HepG2 (cell line): ENCODE data around the gene GALC. TPM values are rescaled to one million over a fixed set of nuclear protein-coding genes. Genes with fewer than 3 reads are reported as not detected.

ENCODE experiments used
- ATAC-seq: fragments of 200-7000 bp; cut with Tn5 transposase; 3 replicates; pipeline ENCODE4 v1.9.1; 2020; ENCODE audit warnings: mild to moderate bottlenecking, moderate library complexity
- BruUV-seq: library from RNA; stranded (reverse); fragments of 400-500 nt; replicated peaks from 2 replicates; lab custom pipeline; 2021; lab: Mats Ljungman, UMichigan
- CTCF ChIA-PET: fragments of 300-600 bp; formaldehyde crosslinking; extraction: SDS; loops from one replicate; lab custom pipeline; 2021; ENCODE audit warnings: low total read pairs, inconsistent platforms, low intra/inter-chr PET ratio; lab: Yijun Ruan, JAX
- POLR2A ChIA-PET: fragments of 350-600 bp; sonication (Branson Sonifier 250); formaldehyde crosslinking; loops from one replicate; lab custom pipeline; 2020; ENCODE audit warnings: antibody characterized with exemption, inconsistent platforms; lab: Yijun Ruan, JAX
- DNase-seq: peaks from one replicate; pipeline ENCODE4 v3.0.0-alpha.2; 2015; ENCODE audit warnings: low spot score
- FAIRE-seq: peaks from 3 replicates; lab custom pipeline; 2011; peaks lifted over from hg19 to GRCh38; lab: Jason Lieb, UNC
- H2AFZ ChIP-seq: one replicate; pipeline ENCODE4 v1.6.1; 2011; ENCODE audit warnings: low read length, inconsistent platforms
- H3K27ac ChIP-seq: fragments of 300-600 bp; 3 replicates; pipeline ENCODE4 v1.8.0; 2011; ENCODE audit warnings: mixed run types, mild to moderate bottlenecking, mixed read lengths, low read length, inconsistent platforms; ENCODE audit not compliant: insufficient read depth; ENCODE audit errors: extremely low read length
- H3K27me3 ChIP-seq, 2 experiments: fragments of 200-600 bp in 1 of 2; 2 replicates in 1 of 2; 3 replicates in 1 of 2; pipeline versions ENCODE4 v1.6.0 to v1.8.0; 2011; ENCODE audit warnings: low read length in 2 of 2, mild to moderate bottlenecking in 2 of 2, moderate library complexity in 2 of 2, inconsistent platforms in 1 of 2; ENCODE audit not compliant: insufficient read depth in 2 of 2, control insufficient read depth in 1 of 2
- H3K36me3 ChIP-seq, 2 experiments: fragments of 200-600 bp in 1 of 2; replicated peaks in 1 of 2; 2 replicates in 1 of 2; 3 replicates in 1 of 2; pipeline versions ENCODE4 v1.5.1 to v1.8.0; 2011; ENCODE audit warnings: low read length in 2 of 2, inconsistent platforms in 1 of 2; ENCODE audit not compliant: insufficient read depth in 2 of 2, control insufficient read depth in 1 of 2
- H3K4me1 ChIP-seq: 2 replicates; pipeline ENCODE4 v1.5.1; 2012; ENCODE audit warnings: low read length, inconsistent platforms; ENCODE audit not compliant: insufficient read depth
- H3K4me2 ChIP-seq: 2 replicates; pipeline ENCODE4 v1.6.0; 2011; ENCODE audit warnings: low read depth, low read length, inconsistent platforms
- H3K4me3 ChIP-seq, 3 experiments: fragments of 200-600 bp in 1 of 3; sonication (generic), shearing (Covaris generic) in 1 of 3; replicated peaks in 1 of 3; 2 replicates each; pipeline ENCODE4 v1.5.1; 2011 to 2016; ENCODE audit warnings: low read length in 3 of 3, inconsistent platforms in 2 of 3, low read depth in 2 of 3, mild to moderate bottlenecking in 2 of 3, control low read depth in 1 of 3, mixed read lengths in 1 of 3; ENCODE audit not compliant: insufficient read depth in 1 of 3
- H3K79me2 ChIP-seq: one replicate; pipeline ENCODE4 v1.6.1; 2011; ENCODE audit warnings: low read length, inconsistent platforms; ENCODE audit not compliant: insufficient read depth
- H3K9ac ChIP-seq: 2 replicates; pipeline ENCODE4 v1.6.0; 2011; ENCODE audit warnings: mild to moderate bottlenecking, low read depth, low read length, inconsistent platforms; ENCODE audit not compliant: insufficient read depth
- H3K9me3 ChIP-seq: 2 replicates; pipeline ENCODE4 v1.5.1; 2012; ENCODE audit warnings: mild to moderate bottlenecking, low read length
- H4K20me1 ChIP-seq: 2 replicates; pipeline ENCODE4 v1.6.0; 2011; ENCODE audit warnings: inconsistent platforms, mild to moderate bottlenecking, low read length, moderate library complexity; ENCODE audit not compliant: insufficient read depth
- CREB1 ChIP-seq, 2 experiments: fragments of 450-650 bp in 1 of 2; IDR thresholded peaks; 2 replicates each; pipeline ENCODE4 v1.6.1; 2016 to 2017; ENCODE audit warnings: control low read depth in 1 of 2, mild to moderate bottlenecking in 1 of 2, missing compliant biosample characterization in 1 of 2, missing genetic modification characterization in 1 of 2
- HIC2 ChIP-seq: sonication (generic); formaldehyde crosslinking; IDR thresholded peaks from 2 replicates; pipeline ENCODE4 v1.9.0; 2022; ENCODE audit warnings: low read depth, missing genetic modification reagents
- JDP2 ChIP-seq: sonication (generic); formaldehyde crosslinking; IDR thresholded peaks from 2 replicates; pipeline ENCODE4 v1.8.1; 2022; ENCODE audit warnings: missing genetic modification reagents, borderline replicate concordance
- NFE2 ChIP-seq: sonication (generic); formaldehyde crosslinking; IDR thresholded peaks from 2 replicates; pipeline ENCODE4 v1.4.0; 2020; ENCODE audit warnings: missing genetic modification reagents
- PITX1 ChIP-seq: sonication (generic); formaldehyde crosslinking; IDR thresholded peaks from 2 replicates; pipeline ENCODE4 v1.5.1; 2020; ENCODE audit warnings: mild to moderate bottlenecking, missing genetic modification reagents
- ZNF121 ChIP-seq: sonication (generic); formaldehyde crosslinking; IDR thresholded peaks from 2 replicates; pipeline ENCODE4 v1.5.0; 2020; ENCODE audit warnings: mild to moderate bottlenecking, missing genetic modification reagents
- ZNF343 ChIP-seq: sonication (generic); formaldehyde crosslinking; IDR thresholded peaks from 2 replicates; pipeline ENCODE4 v1.4.0; 2020; ENCODE audit warnings: mild to moderate bottlenecking, missing genetic modification reagents
- ZUFSP ChIP-seq: sonication (generic); formaldehyde crosslinking; IDR thresholded peaks from 2 replicates; pipeline ENCODE4 v1.9.0; 2021; ENCODE audit warnings: missing genetic modification reagents, mild to moderate bottlenecking, borderline replicate concordance
- WGBS: methylation state at CpG from one replicate; pipeline ENCODE4 v1.1.6; 2017; ENCODE audit warnings: low lambda C conversion rate; 5-methylcytosine and 5-hydroxymethylcytosine counted together
- in situ Hi-C: cut with HindIII; loops from 2 replicates; pipeline ENCODE4 v1.10.0; 2017; ENCODE audit warnings: low pct_unique_long_range_greater_than_20kb; ENCODE audit not compliant: extremely low pct_ligation_motif_present
- intact Hi-C: fragments of 100-400 bp; cut with micrococcal nuclease; formaldehyde crosslinking; loops from one replicate; pipeline ENCODE4 v1.10.0; 2022; ENCODE audit not compliant: unreplicated experiment
- polyA plus RNA-seq, 8 experiments: library from polyadenylated mRNA; depleted of rRNA in 3 of 8; stranded (reverse) in 7 of 8; unstranded in 1 of 8; fragments of >200 nt; fragmentation: Illumina TruSeq in 4 of 8; extraction: Trizol in 4 of 8; gene quantifications; 2 replicates each; pipeline versions ENCODE4 v1.2.1 to v1.2.3, GENCODE V29; 2011 to 2016; ENCODE audit warnings: low read depth in 4 of 8, missing spikeins in 1 of 8, mixed read lengths in 1 of 8; ENCODE audit not compliant: insufficient read depth in 1 of 8
- total RNA-seq, 5 experiments: library from RNA; depleted of rRNA; stranded (reverse); fragments of >200 nt; fragmentation: Illumina TruSeq; extraction: Trizol; gene quantifications; 2 replicates each; pipeline ENCODE4 v1.2.3, GENCODE V29; 2016; ENCODE audit warnings: low read depth in 1 of 5

Gene GALC
- total and polyA plus RNA-seq, 2 of the 13 experiments (the other 11 are each of a cell fraction or from before 2014, with no cell fraction given) = not detected

- Histone ChIP-seq H3K4me1 (peaks cover 48% of the 10 kb centered on the region), H4K20me1 (no peaks in the 10 kb centered on the region), H3K79me2 (peaks cover 57% of the 10 kb centered on the region), H3K4me3 (no peak overlapping the region), H2AFZ (no peak overlapping the region), H3K27me3 (no peaks in the 10 kb centered on the region), H3K27ac (no peak overlapping the region), H3K36me3 (peaks cover 4 to 19% of the 10 kb centered on the region in 2 experiments; a peak in 3 of 5 replicates)
- in situ Hi-C loops = no loop called here
- BruUV-seq = no TSS peak
- no peak for ATAC-seq
- WGBS = 96% methylated on average over 2 of the region's 2 CpGs
- peak; percentile 70 for TF ChIP-seq CREB1 (IDR thresholded peaks at IDR 0.05)
- no peak for TF ChIP-seq CREB1 (CRISPR knock-in tag; IDR thresholded peaks at IDR 0.05)
- TF ChIP-seq HIC2 (CRISPR knock-in tag) = no peak
- no peak for TF ChIP-seq JDP2
- no peak for TF ChIP-seq NFE2 (CRISPR knock-in tag)
- TF ChIP-seq ZNF343 (CRISPR knock-in tag) = no peak
- no peak for TF ChIP-seq ZUFSP (CRISPR knock-in tag)
- TF ChIP-seq ZNF121 (CRISPR knock-in tag) = no peak
- TF ChIP-seq PITX1 (CRISPR knock-in tag) = no peak
- TF ChIP-seq, all 625 proteins: peak for 1
- POLR2A ChIA-PET = no interaction called here
- H3K9ac ChIP-seq = no peak overlapping the region
- CTCF ChIA-PET = no interaction called here
- intact Hi-C loops = no loop called here
- no peaks in the 10 kb centered on the region for H3K9me3 ChIP-seq
- no peak overlapping the region for H3K4me2 ChIP-seq
- no peak for FAIRE-seq
- DNase-seq = no peak
Measured at GRCh38 chr14:88029500-88029899, 36.5 kb upstream of the GALC start.
